Cardiac fibroblast (primary cell): ENCODE measurements around the gene ANGPTL3.
A peak's percentile ranks its signal among the peaks of the same experiment; 100 is the strongest.
"Not testable (repeated sequence)": the region's sequence is repeated elsewhere in the genome, so short reads cannot be mapped to it uniquely, and the experiment has no call there.

Experiments used
- DNase-seq, 2 donors: peaks; one replicate each; pipeline versions ENCODE4 v3.0.0 to v3.0.0-alpha.2; 2010; ENCODE audit warnings: low read depth in 2 of 2
- H3K4me3 ChIP-seq, 2 donors: replicated peaks in 1 of 2; 1 replicate in 1 of 2; 2 replicates in 1 of 2; pipeline ENCODE4 v1.5.1; 2011; ENCODE audit warnings: low read depth in 2 of 2, low read length in 2 of 2, mild to moderate bottlenecking in 2 of 2, moderate library complexity in 1 of 2
- TF ChIP-seq, protein P1 (sequence below): IDR thresholded peaks from one replicate; pipeline ENCODE4 v1.5.1; 2011; ENCODE audit warnings: low read depth, mild to moderate bottlenecking, low read length, inconsistent platforms

The ANGPTL3 gene, protein sequence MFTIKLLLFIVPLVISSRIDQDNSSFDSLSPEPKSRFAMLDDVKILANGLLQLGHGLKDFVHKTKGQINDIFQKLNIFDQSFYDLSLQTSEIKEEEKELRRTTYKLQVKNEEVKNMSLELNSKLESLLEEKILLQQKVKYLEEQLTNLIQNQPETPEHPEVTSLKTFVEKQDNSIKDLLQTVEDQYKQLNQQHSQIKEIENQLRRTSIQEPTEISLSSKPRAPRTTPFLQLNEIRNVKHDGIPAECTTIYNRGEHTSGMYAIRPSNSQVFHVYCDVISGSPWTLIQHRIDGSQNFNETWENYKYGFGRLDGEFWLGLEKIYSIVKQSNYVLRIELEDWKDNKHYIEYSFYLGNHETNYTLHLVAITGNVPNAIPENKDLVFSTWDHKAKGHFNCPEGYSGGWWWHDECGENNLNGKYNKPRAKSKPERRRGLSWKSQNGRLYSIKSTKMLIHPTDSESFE

DNA sequence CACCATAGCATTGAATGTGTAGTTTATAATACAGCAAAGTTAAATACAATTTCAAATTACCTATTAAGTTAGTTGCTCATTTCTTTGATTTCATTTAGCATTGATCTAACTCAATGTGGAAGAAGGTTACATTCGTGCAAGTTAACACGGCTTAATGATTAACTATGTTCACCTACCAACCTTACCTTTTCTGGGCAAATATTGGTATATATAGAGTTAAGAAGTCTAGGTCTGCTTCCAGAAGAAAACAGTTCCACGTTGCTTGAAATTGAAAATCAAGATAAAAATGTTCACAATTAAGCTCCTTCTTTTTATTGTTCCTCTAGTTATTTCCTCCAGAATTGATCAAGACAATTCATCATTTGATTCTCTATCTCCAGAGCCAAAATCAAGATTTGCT lies at the start of gene ANGPTL3:
ANGPTL3 (plus strand) TSS at position 240 of the 400 bp plus-strand sequence; CDS start at position 287, 47 bp downstream.
- TF ChIP-seq, protein P1, sequence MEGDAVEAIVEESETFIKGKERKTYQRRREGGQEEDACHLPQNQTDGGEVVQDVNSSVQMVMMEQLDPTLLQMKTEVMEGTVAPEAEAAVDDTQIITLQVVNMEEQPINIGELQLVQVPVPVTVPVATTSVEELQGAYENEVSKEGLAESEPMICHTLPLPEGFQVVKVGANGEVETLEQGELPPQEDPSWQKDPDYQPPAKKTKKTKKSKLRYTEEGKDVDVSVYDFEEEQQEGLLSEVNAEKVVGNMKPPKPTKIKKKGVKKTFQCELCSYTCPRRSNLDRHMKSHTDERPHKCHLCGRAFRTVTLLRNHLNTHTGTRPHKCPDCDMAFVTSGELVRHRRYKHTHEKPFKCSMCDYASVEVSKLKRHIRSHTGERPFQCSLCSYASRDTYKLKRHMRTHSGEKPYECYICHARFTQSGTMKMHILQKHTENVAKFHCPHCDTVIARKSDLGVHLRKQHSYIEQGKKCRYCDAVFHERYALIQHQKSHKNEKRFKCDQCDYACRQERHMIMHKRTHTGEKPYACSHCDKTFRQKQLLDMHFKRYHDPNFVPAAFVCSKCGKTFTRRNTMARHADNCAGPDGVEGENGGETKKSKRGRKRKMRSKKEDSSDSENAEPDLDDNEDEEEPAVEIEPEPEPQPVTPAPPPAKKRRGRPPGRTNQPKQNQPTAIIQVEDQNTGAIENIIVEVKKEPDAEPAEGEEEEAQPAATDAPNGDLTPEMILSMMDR: no peak
- no peak within 1 kb of the TSS for H3K4me3 ChIP-seq

DNA sequence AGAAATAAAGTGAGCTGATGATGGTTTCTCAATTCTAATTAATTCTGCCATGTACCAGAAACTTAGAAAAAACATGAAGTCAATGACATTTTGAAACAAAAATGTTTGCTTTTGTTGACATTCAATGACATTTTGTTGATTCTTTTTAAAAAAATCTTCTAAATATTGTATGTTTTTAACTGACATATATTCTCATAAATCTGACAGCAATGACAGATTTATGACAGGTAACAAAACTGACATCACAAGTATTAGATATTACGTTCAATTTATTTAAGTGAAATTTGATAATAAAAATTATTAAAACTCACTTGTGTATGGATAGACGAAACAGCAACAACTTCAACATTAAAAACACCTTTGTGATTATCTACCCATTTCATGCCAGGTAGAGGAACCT lies 36.0 kb upstream of the ANGPTL3 start:
- DNase-seq: no peak
- TF ChIP-seq, protein P1: no peak
- H3K4me3 ChIP-seq: no peak overlapping the region

More for the DNA sequence above, at the start of gene ANGPTL3:
- no peak for DNase-seq

DNA sequence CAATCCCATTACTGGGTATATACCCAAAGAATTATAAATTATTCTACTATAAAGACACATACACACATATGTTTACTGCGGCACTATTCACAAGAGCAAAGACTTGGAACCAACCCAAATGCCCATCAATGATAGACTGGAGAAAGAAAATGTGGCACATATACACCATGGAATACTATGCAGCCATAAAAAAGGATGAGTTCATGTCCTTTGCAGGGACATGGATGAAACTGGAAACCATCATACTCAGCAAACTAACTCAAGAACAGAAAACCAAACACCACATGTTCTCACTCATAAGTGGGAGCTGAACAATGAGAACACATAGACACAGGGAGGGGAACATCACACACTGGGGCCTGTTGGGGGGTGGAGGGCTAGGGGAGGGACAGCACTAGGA lies 30.1 kb upstream of the ANGPTL3 start:
- H3K4me3 ChIP-seq, DNase-seq: not testable (repeated sequence)

DNA sequence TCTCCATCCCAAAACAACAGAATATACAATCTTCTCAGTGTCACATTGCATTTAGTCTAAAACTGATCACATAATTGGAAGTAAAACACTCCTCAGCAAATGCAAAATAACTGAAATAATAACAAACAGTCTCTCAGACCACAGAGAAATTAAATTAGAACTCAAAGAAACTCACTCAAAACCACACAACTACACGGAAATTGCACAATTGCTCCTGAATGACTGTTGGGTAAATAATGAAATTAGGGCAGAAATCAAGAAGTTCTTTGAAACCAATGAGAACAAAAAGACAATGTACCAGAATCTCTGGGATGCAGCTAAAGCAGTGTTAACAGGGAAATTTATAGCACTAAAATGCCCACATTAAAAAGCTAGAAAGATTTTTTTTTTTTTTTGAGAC lies 29.4 kb upstream of the ANGPTL3 start:
- DNase-seq: peak in 1 of 2 donors; percentile 3
- not testable (repeated sequence) for H3K4me3 ChIP-seq

DNA sequence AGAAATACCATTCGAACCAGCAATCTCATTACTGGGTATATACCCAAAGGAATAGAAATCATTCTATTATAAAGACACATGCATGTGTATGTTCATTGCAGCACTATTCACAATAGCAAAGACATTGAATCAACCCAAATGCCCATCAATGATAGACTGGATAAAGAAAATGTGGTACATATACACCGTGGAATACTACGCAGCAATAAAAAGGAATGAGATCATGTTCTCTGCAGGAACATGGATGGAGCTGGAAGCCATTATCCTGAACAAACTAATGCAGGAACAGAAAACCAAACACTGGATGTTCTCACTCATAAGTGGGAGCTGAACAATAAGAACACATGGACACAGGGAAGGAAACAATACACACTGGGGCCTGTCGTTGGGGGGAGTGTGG lies 25.8 kb upstream of the ANGPTL3 start:
- H3K4me3 ChIP-seq, DNase-seq: not testable (repeated sequence)

DNA sequence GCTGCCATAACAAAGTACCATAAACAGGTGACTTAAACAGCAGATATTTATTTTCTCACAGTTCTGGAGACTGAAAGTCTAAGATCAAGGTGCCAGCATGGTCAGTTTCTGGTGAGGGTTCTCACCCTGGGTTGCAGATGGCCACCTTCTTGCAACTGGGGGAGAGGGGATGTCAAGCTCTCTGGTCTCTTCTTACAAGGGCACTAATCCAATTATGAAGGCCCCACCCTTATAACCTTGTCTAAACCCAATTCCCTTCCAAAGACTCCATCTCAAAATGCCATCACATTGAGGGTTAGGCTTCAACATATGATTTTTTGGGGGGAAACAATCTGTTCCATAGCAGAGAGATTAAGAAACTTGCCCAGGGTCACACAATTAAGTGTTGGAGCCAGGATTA lies 24.8 kb upstream of the ANGPTL3 start:
- no peak overlapping the region for H3K4me3 ChIP-seq
- DNase-seq: no peak
- TF ChIP-seq, protein P1: no peak

DNA sequence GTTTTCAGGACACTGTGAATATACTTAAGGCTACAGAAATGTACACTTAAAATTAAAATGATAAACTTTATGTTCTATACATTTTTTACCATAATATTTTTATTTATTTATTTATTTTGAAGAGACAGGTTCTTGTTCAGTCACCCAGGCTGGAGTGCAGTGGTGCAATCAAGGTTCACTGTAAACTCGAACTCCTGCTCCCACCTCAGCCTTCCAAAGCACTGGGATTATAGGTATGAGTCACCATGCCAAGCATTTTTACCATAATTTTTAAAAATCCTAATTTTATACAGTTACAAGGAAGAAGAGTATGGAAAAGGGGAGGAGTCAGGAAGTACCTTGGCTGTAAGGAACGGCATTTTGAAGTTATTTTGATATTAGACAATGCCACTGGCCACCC lies 23.6 kb upstream of the ANGPTL3 start:
- DNase-seq: no peak
- no peak overlapping the region for H3K4me3 ChIP-seq
- TF ChIP-seq, protein P1: no peak

DNA sequence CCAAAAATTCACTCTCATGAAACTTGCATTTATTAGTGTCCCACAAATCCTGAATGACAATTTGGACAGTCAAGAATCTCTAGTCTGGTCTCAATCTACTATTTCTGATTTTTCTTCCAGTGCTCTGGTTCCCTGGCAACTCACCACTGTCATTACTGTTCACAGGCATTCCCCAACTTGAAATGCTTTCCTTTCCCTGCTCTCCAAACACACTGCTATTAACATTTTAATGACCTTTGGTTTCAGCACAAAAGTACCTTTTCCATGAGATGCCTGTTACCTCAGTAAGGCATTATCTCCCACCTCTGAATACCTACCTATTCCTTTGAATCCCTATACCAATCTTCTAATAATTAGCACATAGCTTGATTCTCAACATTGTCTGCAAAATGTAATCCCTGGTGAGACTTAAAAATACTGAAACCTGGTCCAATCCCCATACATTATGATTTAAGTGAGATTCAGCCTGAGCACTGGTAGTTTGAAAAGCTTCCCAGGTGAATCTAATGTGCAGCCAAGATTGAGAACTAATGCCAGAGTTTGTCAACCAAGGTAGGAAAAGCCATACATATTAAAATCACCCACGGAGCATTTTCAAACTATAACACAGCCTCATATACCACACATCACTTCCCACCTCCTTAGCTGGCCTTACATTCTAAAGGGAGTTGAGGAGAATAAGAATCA lies 11.7 kb upstream of the ANGPTL3 start:
- no peak for DNase-seq
- TF ChIP-seq, protein P1: no peak

More for the DNA sequence above, 11.7 kb upstream of the ANGPTL3 start:
- H3K4me3 ChIP-seq: no peak overlapping the region
